Endothelial cell of umbilical vein (primary cell): ENCODE results near the gene MED8. TPM values are rescaled to one million over a fixed set of nuclear protein-coding genes. Genes with fewer than 3 reads are reported as not detected.

Source experiments
- BruUV-seq: library from RNA; stranded (reverse); fragments of 400-500 nt; replicated peaks from 2 replicates; lab custom pipeline; 2021; lab: Mats Ljungman, UMichigan
- CTCF ChIA-PET: fragments of 300-600, 350-600 bp; sonication (Branson Sonifier 250); formaldehyde crosslinking; loops from one replicate; lab custom pipeline; 2021; ENCODE audit warnings: antibody characterized with exemption, inconsistent platforms; lab: Charles Lee
- POLR2A ChIA-PET: fragments of 300-600, 350-600 bp; sonication (Branson Sonifier 250); formaldehyde crosslinking; loops from one replicate; lab custom pipeline; 2021; ENCODE audit warnings: antibody characterized with exemption, inconsistent platforms; lab: Charles Lee
- DNase-seq: peaks from one replicate; pipeline ENCODE4 v3.0.0-alpha.2; 2011; ENCODE audit warnings: low read depth, low spot score
- FAIRE-seq: peaks from 2 replicates; lab custom pipeline; 2011; peaks lifted over from hg19 to GRCh38; lab: Jason Lieb, UNC
- H2AFZ ChIP-seq: 2 replicates; pipeline ENCODE4 v1.6.0; 2012; ENCODE audit warnings: low read depth, low read length, control low read depth, inconsistent platforms
- H3K27ac ChIP-seq: 2 replicates; pipeline ENCODE4 v1.5.1; 2011; ENCODE audit warnings: low read depth, mild to moderate bottlenecking, control low read depth, low read length, moderate library complexity; ENCODE audit not compliant: insufficient read depth
- H3K27me3 ChIP-seq, 2 experiments: 2 replicates each; pipeline versions ENCODE4 v1.6.0 to v1.6.1; 2011; ENCODE audit warnings: low read length in 2 of 2, mixed read lengths in 1 of 2; ENCODE audit not compliant: control insufficient read depth in 2 of 2, insufficient read depth in 2 of 2
- H3K36me3 ChIP-seq, 2 experiments: 2 replicates in 1 of 2; 3 replicates in 1 of 2; pipeline ENCODE4 v1.5.1; 2011; ENCODE audit warnings: low read length in 2 of 2, mild to moderate bottlenecking in 1 of 2, moderate library complexity in 1 of 2; ENCODE audit not compliant: control insufficient read depth in 2 of 2, insufficient read depth in 2 of 2; ENCODE audit errors: extremely low read depth in 1 of 2
- H3K4me1 ChIP-seq: 3 replicates; pipeline ENCODE4 v1.5.1; 2011; ENCODE audit warnings: mild to moderate bottlenecking, low read length; ENCODE audit not compliant: control insufficient read depth, insufficient read depth; ENCODE audit errors: extremely low read depth
- H3K4me2 ChIP-seq: 2 replicates; pipeline ENCODE4 v1.6.1; 2011; ENCODE audit warnings: low read length, control low read depth, mixed read lengths; ENCODE audit not compliant: insufficient read depth
- H3K4me3 ChIP-seq, 3 experiments: fragments of 200-600 bp in 1 of 3; sonication (generic), shearing (Covaris generic) in 1 of 3; replicated peaks in 1 of 3; 2 replicates each; pipeline ENCODE4 v1.5.1; 2011 to 2016; ENCODE audit warnings: control low read depth in 3 of 3, low read length in 3 of 3, mild to moderate bottlenecking in 2 of 3, inconsistent platforms in 1 of 3, low read depth in 1 of 3, moderate library complexity in 1 of 3; ENCODE audit not compliant: insufficient read depth in 1 of 3
- H3K79me2 ChIP-seq: 2 replicates; pipeline ENCODE4 v1.6.0; 2012; ENCODE audit warnings: low read length, inconsistent platforms; ENCODE audit not compliant: control insufficient read depth, insufficient read depth
- H3K9ac ChIP-seq: replicated peaks from 2 replicates; pipeline ENCODE3; 2011; ENCODE audit warnings: low read length, control low read depth; ENCODE audit not compliant: insufficient read depth; ENCODE audit errors: extremely low read depth
- H3K9me1 ChIP-seq: replicated peaks from 3 replicates; pipeline ENCODE4 v1.6.0; 2011; ENCODE audit warnings: mild to moderate bottlenecking, low read length; ENCODE audit not compliant: control insufficient read depth, insufficient read depth; ENCODE audit errors: extremely low read depth
- H3K9me3 ChIP-seq: replicated peaks from 2 replicates; pipeline ENCODE4 v1.5.1; 2012; ENCODE audit warnings: low read length, inconsistent platforms; ENCODE audit not compliant: control insufficient read depth, insufficient read depth
- H4K20me1 ChIP-seq: replicated peaks from 2 replicates; pipeline ENCODE3; 2011; ENCODE audit warnings: mild to moderate bottlenecking, low read length; ENCODE audit not compliant: control insufficient read depth, insufficient read depth; ENCODE audit errors: extremely low read depth
- EZH2 ChIP-seq: IDR thresholded peaks from 2 replicates; pipeline ENCODE4 v1.6.1; 2012; ENCODE audit warnings: borderline replicate concordance, low read depth, mild to moderate bottlenecking, moderate library complexity, low read length, inconsistent platforms; ENCODE audit not compliant: severe bottlenecking
- FOS ChIP-seq: IDR thresholded peaks from 2 replicates; pipeline ENCODE4 v1.6.1; 2011; ENCODE audit warnings: mild to moderate bottlenecking, low read length, moderate library complexity, borderline replicate concordance; ENCODE audit not compliant: insufficient read depth
- GATA2 ChIP-seq: IDR thresholded peaks from 2 replicates; pipeline ENCODE4 v1.7.0; 2011; ENCODE audit warnings: low read depth, mild to moderate bottlenecking, moderate library complexity, mixed read lengths, low read length; ENCODE audit not compliant: insufficient read length, insufficient read depth
- JUN ChIP-seq: IDR thresholded peaks from 2 replicates; pipeline ENCODE4 v1.6.1; 2011; ENCODE audit warnings: borderline replicate concordance, low read depth; ENCODE audit not compliant: insufficient read length, insufficient read depth
- MAX ChIP-seq: IDR thresholded peaks from 2 replicates; pipeline ENCODE4 v1.6.1; 2011; ENCODE audit not compliant: insufficient read depth, insufficient read length
- MYC ChIP-seq: IDR thresholded peaks from one replicate; pipeline ENCODE4 v1.6.1; 2011; ENCODE audit warnings: mild to moderate bottlenecking, low read depth, low read length
- POLR2A ChIP-seq: IDR thresholded peaks from 2 replicates; pipeline ENCODE4 v1.6.1; 2012; ENCODE audit warnings: low read depth, mild to moderate bottlenecking, control low read depth, low read length
- POLR2AphosphoS5 ChIP-seq: IDR thresholded peaks from 2 replicates; pipeline ENCODE4 v1.6.1; 2012; ENCODE audit warnings: low read depth, mild to moderate bottlenecking, control low read depth, low read length, moderate library complexity; ENCODE audit not compliant: insufficient read depth
- dilution Hi-C: fragments of 300-500 bp; cut with MboI; formaldehyde crosslinking; loops from one replicate; pipeline ENCODE4 v1.15.0; 2019; ENCODE audit warnings: low sequenced_read_pairs; ENCODE audit not compliant: extremely low pct_ligation_motif_present
- intact Hi-C: fragments of 100-400 bp; cut with micrococcal nuclease; formaldehyde crosslinking; loops from one replicate; pipeline ENCODE4 v1.10.0; 2022
- polyA plus RNA-seq, 4 experiments: library from polyadenylated mRNA; depleted of rRNA in 3 of 4; stranded (reverse) in 3 of 4; unstranded in 1 of 4; fragments of >200 nt; gene quantifications; 2 replicates each; pipeline versions ENCODE4 v1.2.1 to v1.2.3, GENCODE V29; 2011 to 2012; ENCODE audit warnings: missing spikeins in 1 of 4
- total RNA-seq: library from RNA; stranded (reverse); gene quantifications from 2 replicates; pipeline ENCODE4 v1.2.3, GENCODE V29; 2021
- TF ChIP-seq, protein P1 (sequence below), 2 donors: IDR thresholded peaks; 1 replicate in 1 of 2; 2 replicates in 1 of 2; pipeline ENCODE4 v1.5.1; 2011; ENCODE audit warnings: low read length in 2 of 2, mild to moderate bottlenecking in 2 of 2, moderate library complexity in 2 of 2, control low read depth in 1 of 2, inconsistent platforms in 1 of 2, low read depth in 1 of 2; ENCODE audit not compliant: insufficient read depth in 1 of 2; ENCODE audit errors: extremely low read depth in 1 of 2

MED8 gene
- total and polyA plus RNA-seq, 2 donors (not counting 3 experiments of a cell fraction or from before 2014, with no cell fraction given): 19.6 to 45.6 TPM

DNA sequence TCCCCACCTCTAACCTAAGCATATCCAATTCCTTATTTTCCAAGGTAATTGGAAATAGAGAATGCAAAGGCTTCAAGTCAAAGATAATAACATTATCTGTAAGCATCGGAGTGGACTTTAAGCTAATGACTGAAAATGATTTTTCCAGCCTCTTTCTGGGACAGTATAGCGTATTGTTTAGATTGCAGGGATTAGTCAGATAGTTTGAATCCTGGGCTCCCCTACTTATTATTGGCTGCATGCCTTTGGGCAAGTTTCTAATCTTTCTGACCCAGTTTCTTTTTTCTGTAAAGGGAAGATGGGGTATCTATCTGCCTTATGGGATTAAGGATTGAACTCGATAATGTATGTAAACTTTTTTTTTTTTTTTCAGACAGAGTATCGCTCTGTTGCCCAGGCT, 32.3 kb downstream of the MED8 start:
- dilution Hi-C loops: no loop called here
- Histone ChIP-seq H3K4me2 (no peak overlapping the region), H3K4me1 (peaks cover 38% of the 10 kb centered on the region), H3K4me3 (no peak overlapping the region), H4K20me1 (no peaks in the 10 kb centered on the region), H3K27ac (no peak overlapping the region), H3K9ac (no peak overlapping the region), H3K9me3 (no peaks in the 10 kb centered on the region), H2AFZ (no peak overlapping the region), H3K27me3 (no peaks in the 10 kb centered on the region), H3K79me2 (peaks cover 34% of the 10 kb centered on the region), H3K36me3 (peaks cover 4 to 5% of the 10 kb centered on the region in 2 experiments), H3K9me1 (no peaks in the 10 kb centered on the region)
- TF ChIP-seq, protein P1, sequence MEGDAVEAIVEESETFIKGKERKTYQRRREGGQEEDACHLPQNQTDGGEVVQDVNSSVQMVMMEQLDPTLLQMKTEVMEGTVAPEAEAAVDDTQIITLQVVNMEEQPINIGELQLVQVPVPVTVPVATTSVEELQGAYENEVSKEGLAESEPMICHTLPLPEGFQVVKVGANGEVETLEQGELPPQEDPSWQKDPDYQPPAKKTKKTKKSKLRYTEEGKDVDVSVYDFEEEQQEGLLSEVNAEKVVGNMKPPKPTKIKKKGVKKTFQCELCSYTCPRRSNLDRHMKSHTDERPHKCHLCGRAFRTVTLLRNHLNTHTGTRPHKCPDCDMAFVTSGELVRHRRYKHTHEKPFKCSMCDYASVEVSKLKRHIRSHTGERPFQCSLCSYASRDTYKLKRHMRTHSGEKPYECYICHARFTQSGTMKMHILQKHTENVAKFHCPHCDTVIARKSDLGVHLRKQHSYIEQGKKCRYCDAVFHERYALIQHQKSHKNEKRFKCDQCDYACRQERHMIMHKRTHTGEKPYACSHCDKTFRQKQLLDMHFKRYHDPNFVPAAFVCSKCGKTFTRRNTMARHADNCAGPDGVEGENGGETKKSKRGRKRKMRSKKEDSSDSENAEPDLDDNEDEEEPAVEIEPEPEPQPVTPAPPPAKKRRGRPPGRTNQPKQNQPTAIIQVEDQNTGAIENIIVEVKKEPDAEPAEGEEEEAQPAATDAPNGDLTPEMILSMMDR (IDR thresholded peaks at IDR 0.05; ENCODE audit: extremely low read depth in 1 of 2, insufficient read depth in 1 of 2, low read depth in 1 of 2, low read length in 2 of 2): no peak
- TF ChIP-seq JUN: no peak
- no peak for TF ChIP-seq FOS
- TF ChIP-seq MYC: no peak
- no peak for TF ChIP-seq EZH2
- TF ChIP-seq POLR2AphosphoS5: no peak
- no peak for TF ChIP-seq MAX
- TF ChIP-seq POLR2A: no peak
- no peak for TF ChIP-seq GATA2
- POLR2A ChIA-PET: no interaction called here
- CTCF ChIA-PET: interaction anchor here (1.0 to 2.8 kb wide), 7 partner anchors 11 to 130 kb away, joined by 3 to 19 read pairs (median 11); partner anchors contain the start of gene ELOVL1
- no peak for DNase-seq
- FAIRE-seq: no peak
- intact Hi-C loops: no loop called here
- BruUV-seq: no TSS peak
